Astrocyte (in vitro differentiated cells and primary cell): ENCODE data around the gene CDRT4.

Experiments
- EZH2 ChIP-seq: IDR thresholded peaks from 2 replicates; pipeline ENCODE4 v1.6.1; 2012; ENCODE audit warnings: mild to moderate bottlenecking, low read length, inconsistent platforms; ENCODE audit not compliant: insufficient read depth
- TF ChIP-seq, protein P1 (sequence below): IDR thresholded peaks from 2 replicates; pipeline ENCODE4 v1.5.1; 2011; ENCODE audit warnings: low read depth, mild to moderate bottlenecking, inconsistent platforms, low read length, moderate library complexity; ENCODE audit not compliant: insufficient read depth

GRCh38 chr17:15405058-15405415, 62.4 kb downstream of the CDRT4 start:
- TF ChIP-seq, protein P1, sequence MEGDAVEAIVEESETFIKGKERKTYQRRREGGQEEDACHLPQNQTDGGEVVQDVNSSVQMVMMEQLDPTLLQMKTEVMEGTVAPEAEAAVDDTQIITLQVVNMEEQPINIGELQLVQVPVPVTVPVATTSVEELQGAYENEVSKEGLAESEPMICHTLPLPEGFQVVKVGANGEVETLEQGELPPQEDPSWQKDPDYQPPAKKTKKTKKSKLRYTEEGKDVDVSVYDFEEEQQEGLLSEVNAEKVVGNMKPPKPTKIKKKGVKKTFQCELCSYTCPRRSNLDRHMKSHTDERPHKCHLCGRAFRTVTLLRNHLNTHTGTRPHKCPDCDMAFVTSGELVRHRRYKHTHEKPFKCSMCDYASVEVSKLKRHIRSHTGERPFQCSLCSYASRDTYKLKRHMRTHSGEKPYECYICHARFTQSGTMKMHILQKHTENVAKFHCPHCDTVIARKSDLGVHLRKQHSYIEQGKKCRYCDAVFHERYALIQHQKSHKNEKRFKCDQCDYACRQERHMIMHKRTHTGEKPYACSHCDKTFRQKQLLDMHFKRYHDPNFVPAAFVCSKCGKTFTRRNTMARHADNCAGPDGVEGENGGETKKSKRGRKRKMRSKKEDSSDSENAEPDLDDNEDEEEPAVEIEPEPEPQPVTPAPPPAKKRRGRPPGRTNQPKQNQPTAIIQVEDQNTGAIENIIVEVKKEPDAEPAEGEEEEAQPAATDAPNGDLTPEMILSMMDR = no peak
- no peak for TF ChIP-seq EZH2
